Right ventricle myocardium superior (tissue), 1 donor: ENCODE measurements around the gene MAP3K5. TPM values are rescaled to one million over a fixed set of nuclear protein-coding genes. Genes with fewer than 3 reads are reported as not detected.

Source experiments
- ATAC-seq: fragments of 200-7000 bp; cut with Tn5 transposase; one replicate; pipeline ENCODE4 v1.9.1; 2020; ENCODE audit warnings: mild to moderate bottlenecking; ENCODE audit not compliant: poor library complexity
- DNase-seq: peaks from one replicate; pipeline ENCODE4 v3.0.0-alpha.2; 2020
- intact Hi-C: fragments of 100-400 bp; cut with DNase I; formaldehyde crosslinking; loops from one replicate; pipeline ENCODE4 v1.11.2; 2022
- total RNA-seq: library from RNA; stranded (reverse); fragmentation: NEBNext Ultra II Directional; extraction: Animal tissue kit (Norgen Biotek cat#: 25700); gene quantifications from one replicate; pipeline ENCODE4 v1.2.1, GENCODE V29; 2021
- donor health status: DM: no; HTN: yes; CAD: no; lungs with severe emphysema.

The MAP3K5 gene
- total RNA-seq, 1 donor from 2014 or later, result 39.9 TPM

GRCh38 chr6:136737871-136738691 lies 54.2 kb downstream of the MAP3K5 start:
- peak; percentile 74 for ATAC-seq
- intact Hi-C loops, result no loop called here
- no peak for DNase-seq

- ATAC-seq (no peak), DNase-seq (no peak)
- intact Hi-C loops, result no loop called here
Observed at GRCh38 chr6:136737374-136737844, 54.9 kb downstream of the MAP3K5 start.

GRCh38 chr6:136736281-136736960 lies 55.9 kb downstream of the MAP3K5 start:
- intact Hi-C loops, result no loop called here
- DNase-seq, result no peak
- ATAC-seq, result no peak

GRCh38 chr6:136734977-136735376 lies 57.3 kb downstream of the MAP3K5 start:
- DNase-seq (no peak), ATAC-seq (no peak)
- intact Hi-C loops, result no loop called here

GRCh38 chr6:136732889-136733288 lies 59.4 kb downstream of the MAP3K5 start:
- intact Hi-C loops, result no loop called here
- DNase-seq (no peak), ATAC-seq (no peak)

- DNase-seq, result no peak
- intact Hi-C loops, result no loop called here
- no peak for ATAC-seq
Observed at GRCh38 chr6:136729832-136730231, 62.4 kb downstream of the MAP3K5 start.

- DNase-seq (no peak), ATAC-seq (no peak)
- intact Hi-C loops, result no loop called here
Observed at GRCh38 chr6:136728976-136729515, 63.2 kb downstream of the MAP3K5 start.

- intact Hi-C loops, result no loop called here
- ATAC-seq, result no peak
- DNase-seq, result no peak
Observed at GRCh38 chr6:136728033-136728939, 64.0 kb downstream of the MAP3K5 start.

GRCh38 chr6:136726837-136727557 lies 65.3 kb downstream of the MAP3K5 start:
- no peak for ATAC-seq
- intact Hi-C loops, result no loop called here
- no peak for DNase-seq

- no peak for DNase-seq
- intact Hi-C loops, result no loop called here
- ATAC-seq, result no peak
Observed at GRCh38 chr6:136725124-136725523, 67.2 kb downstream of the MAP3K5 start.

GRCh38 chr6:136723780-136724179 lies 68.5 kb downstream of the MAP3K5 start:
- ATAC-seq, result no peak
- intact Hi-C loops, result no loop called here

GRCh38 chr6:136721467-136721866 lies 70.8 kb downstream of the MAP3K5 start:
- no peak for ATAC-seq
- intact Hi-C loops, result no loop called here
- no peak for DNase-seq

More at GRCh38 chr6:136723780-136724179, 68.5 kb downstream of the MAP3K5 start:
- DNase-seq, result no peak

- ATAC-seq (no peak), DNase-seq (no peak)
- intact Hi-C loops, result no loop called here
Observed at GRCh38 chr6:136720045-136720770, 72.1 kb downstream of the MAP3K5 start.

- intact Hi-C loops, result no loop called here
- no peak for DNase-seq
- no peak for ATAC-seq
Observed at GRCh38 chr6:136719280-136720044, 72.8 kb downstream of the MAP3K5 start.

GRCh38 chr6:136718476-136718875 lies 73.8 kb downstream of the MAP3K5 start:
- intact Hi-C loops, result no loop called here
- ATAC-seq (no peak), DNase-seq (no peak)

GRCh38 chr6:136717716-136717990 lies 74.6 kb downstream of the MAP3K5 start:
- DNase-seq (no peak), ATAC-seq (peak; percentile 78)
- intact Hi-C loops, result no loop called here
